Keratinocyte (primary cell): ENCODE data around the gene PARD3B. TPM values are rescaled to one million over a fixed set of nuclear protein-coding genes. Genes with fewer than 3 reads are reported as not detected.

Source experiments
- DNase-seq: peaks from one replicate; pipeline ENCODE4 v3.0.0-alpha.2; 2011; ENCODE audit warnings: low read depth, missing footprints, low spot score
- FAIRE-seq: peaks from 2 replicates; lab custom pipeline; 2011; peaks lifted over from hg19 to GRCh38; lab: Jason Lieb, UNC
- H2AFZ ChIP-seq: 2 replicates; pipeline ENCODE4 v1.6.0; 2012; ENCODE audit warnings: low read length, control low read depth, inconsistent platforms; ENCODE audit not compliant: control insufficient read depth
- H3K27ac ChIP-seq: 2 replicates; pipeline ENCODE4 v1.5.1; 2011; ENCODE audit warnings: low read length; ENCODE audit not compliant: control insufficient read depth, insufficient read depth
- H3K27me3 ChIP-seq: 3 replicates; pipeline ENCODE4 v1.6.0; 2011; ENCODE audit warnings: low read length; ENCODE audit not compliant: control insufficient read depth, insufficient read depth; ENCODE audit errors: extremely low read depth
- H3K36me3 ChIP-seq, 2 experiments: 2 replicates in 1 of 2; 3 replicates in 1 of 2; pipeline ENCODE4 v1.5.1; 2011; ENCODE audit warnings: low read length in 2 of 2, mild to moderate bottlenecking in 1 of 2; ENCODE audit not compliant: control insufficient read depth in 2 of 2, insufficient read depth in 2 of 2; ENCODE audit errors: extremely low read depth in 1 of 2
- H3K4me1 ChIP-seq: 3 replicates; pipeline ENCODE4 v1.5.1; 2011; ENCODE audit warnings: low read length; ENCODE audit not compliant: control insufficient read depth, insufficient read depth; ENCODE audit errors: extremely low read depth
- H3K4me2 ChIP-seq: 3 replicates; pipeline ENCODE4 v1.6.0; 2011; ENCODE audit warnings: low read depth, low read length; ENCODE audit not compliant: control insufficient read depth, insufficient read depth; ENCODE audit errors: extremely low read depth
- H3K4me3 ChIP-seq, 3 experiments: fragments of 200-600 bp in 1 of 3; sonication (generic) in 1 of 3; 2 replicates in 2 of 3; 3 replicates in 1 of 3; pipeline ENCODE4 v1.5.1; 2011 to 2016; ENCODE audit warnings: low read length in 3 of 3, mild to moderate bottlenecking in 3 of 3, control low read depth in 2 of 3, inconsistent platforms in 1 of 3, low read depth in 1 of 3, mixed read lengths in 1 of 3, mixed run types in 1 of 3, moderate library complexity in 1 of 3; ENCODE audit not compliant: control insufficient read depth in 2 of 3, insufficient read depth in 2 of 3; ENCODE audit errors: extremely low read depth in 1 of 3
- H3K79me2 ChIP-seq: 2 replicates; pipeline ENCODE4 v1.6.0; 2012; ENCODE audit warnings: low read length; ENCODE audit not compliant: control insufficient read depth, insufficient read depth
- H3K9ac ChIP-seq: 3 replicates; pipeline ENCODE4 v1.6.0; 2011; ENCODE audit warnings: low read length; ENCODE audit not compliant: control insufficient read depth, insufficient read depth; ENCODE audit errors: extremely low read depth
- H3K9me1 ChIP-seq: 3 replicates; pipeline ENCODE4 v1.6.0; 2011; ENCODE audit warnings: low read length; ENCODE audit not compliant: control insufficient read depth, insufficient read depth; ENCODE audit errors: extremely low read depth
- H3K9me3 ChIP-seq: 2 replicates; pipeline ENCODE4 v1.5.1; 2012; ENCODE audit warnings: low read depth, low read length; ENCODE audit not compliant: control insufficient read depth
- H4K20me1 ChIP-seq: 3 replicates; pipeline ENCODE4 v1.6.0; 2011; ENCODE audit warnings: low read length; ENCODE audit not compliant: control insufficient read depth, insufficient read depth; ENCODE audit errors: extremely low read depth
- EZH2 ChIP-seq: IDR thresholded peaks from one replicate; pipeline ENCODE4 v1.6.1; 2012; ENCODE audit warnings: inconsistent platforms, mild to moderate bottlenecking, low read length, moderate library complexity
- dilution Hi-C: fragments of 300-500 bp; cut with MboI; formaldehyde crosslinking; loops from one replicate; pipeline ENCODE4 v1.7.0; 2020; ENCODE audit warnings: low sequenced_read_pairs; ENCODE audit not compliant: extremely low pct_ligation_motif_present
- polyA plus RNA-seq, 5 experiments: library from polyadenylated mRNA; depleted of rRNA in 3 of 5; stranded (reverse) in 3 of 5; stranded (forward) in 1 of 5; unstranded in 1 of 5; fragments of >200 nt; gene quantifications; 1 replicate in 1 of 5; 2 replicates in 3 of 5; 3 replicates in 1 of 5; pipeline versions ENCODE4 v1.2.1 to v1.2.3, GENCODE V29; 2011 to 2012; ENCODE audit warnings: missing spikeins in 2 of 5, low read depth in 1 of 5, low replicate concordance in 1 of 5
- TF ChIP-seq, protein P1 (sequence below), 3 experiments: IDR thresholded peaks in 1 of 3; conservative IDR thresholded peaks in 1 of 3; optimal IDR thresholded peaks in 1 of 3; 2 replicates in 2 of 3; 3 replicates in 1 of 3; pipeline versions ENCODE3 to v1.5.1; 2011; ENCODE audit warnings: low read length in 3 of 3, mild to moderate bottlenecking in 3 of 3, moderate library complexity in 2 of 3, control low read depth in 1 of 3, inconsistent platforms in 1 of 3; ENCODE audit not compliant: insufficient read depth in 2 of 3; ENCODE audit errors: extremely low read depth in 1 of 3

The PARD3B gene
- polyA plus RNA-seq, 1 donor (not counting 4 experiments of a cell fraction or from before 2014, with no cell fraction given), result 1.2 TPM

DNA sequence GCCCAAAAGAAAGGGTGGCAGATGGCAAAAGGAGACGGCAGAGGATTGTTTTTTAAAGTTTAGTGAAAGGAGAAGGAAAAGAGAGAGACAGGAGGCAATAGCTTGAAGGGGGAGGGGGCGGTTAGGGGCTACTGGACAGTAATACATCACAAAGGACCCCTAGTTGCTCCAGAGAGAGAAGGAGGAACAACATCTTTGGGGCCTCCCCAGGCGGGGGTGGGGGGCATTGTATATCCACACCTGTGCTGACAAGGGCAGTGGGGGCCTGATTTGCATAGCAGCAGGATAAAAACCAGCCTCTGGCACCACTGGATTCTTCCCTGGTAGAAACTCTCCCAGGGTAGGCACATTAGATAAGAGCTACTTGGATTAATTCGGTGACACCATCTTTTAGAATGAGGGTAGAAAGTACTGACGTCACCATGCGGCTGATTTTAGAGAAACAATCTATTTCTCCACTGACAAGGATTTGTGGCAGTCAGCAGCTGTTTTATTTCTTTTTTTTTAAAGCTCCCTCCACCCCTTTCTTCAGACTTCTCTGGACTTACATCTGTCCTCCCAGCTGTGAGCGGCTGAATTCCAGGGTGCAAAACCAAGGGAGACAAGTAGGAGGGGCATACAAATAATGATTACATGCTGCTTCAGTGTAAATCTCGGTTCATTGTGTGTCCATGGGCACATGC lies 937.3 kb downstream of the PARD3B start:
- no peak overlapping the region for H3K4me3 ChIP-seq
- H2AFZ ChIP-seq, result no peak overlapping the region
- dilution Hi-C loops, result no loop called here
- H3K36me3 ChIP-seq, result no peaks in the 10 kb centered on the region
- H3K27me3 ChIP-seq, result no peaks in the 10 kb centered on the region
- H3K9me1 ChIP-seq, result no peaks in the 10 kb centered on the region
- no peak overlapping the region for H3K27ac ChIP-seq
- no peaks in the 10 kb centered on the region for H3K4me1 ChIP-seq
- no peak overlapping the region for H3K4me2 ChIP-seq
- no peaks in the 10 kb centered on the region for H3K79me2 ChIP-seq
- H3K9me3 ChIP-seq, result no peaks in the 10 kb centered on the region
- H3K9ac ChIP-seq, result no peak overlapping the region
- DNase-seq (no peak), FAIRE-seq (no peak)
- TF ChIP-seq, protein P1, sequence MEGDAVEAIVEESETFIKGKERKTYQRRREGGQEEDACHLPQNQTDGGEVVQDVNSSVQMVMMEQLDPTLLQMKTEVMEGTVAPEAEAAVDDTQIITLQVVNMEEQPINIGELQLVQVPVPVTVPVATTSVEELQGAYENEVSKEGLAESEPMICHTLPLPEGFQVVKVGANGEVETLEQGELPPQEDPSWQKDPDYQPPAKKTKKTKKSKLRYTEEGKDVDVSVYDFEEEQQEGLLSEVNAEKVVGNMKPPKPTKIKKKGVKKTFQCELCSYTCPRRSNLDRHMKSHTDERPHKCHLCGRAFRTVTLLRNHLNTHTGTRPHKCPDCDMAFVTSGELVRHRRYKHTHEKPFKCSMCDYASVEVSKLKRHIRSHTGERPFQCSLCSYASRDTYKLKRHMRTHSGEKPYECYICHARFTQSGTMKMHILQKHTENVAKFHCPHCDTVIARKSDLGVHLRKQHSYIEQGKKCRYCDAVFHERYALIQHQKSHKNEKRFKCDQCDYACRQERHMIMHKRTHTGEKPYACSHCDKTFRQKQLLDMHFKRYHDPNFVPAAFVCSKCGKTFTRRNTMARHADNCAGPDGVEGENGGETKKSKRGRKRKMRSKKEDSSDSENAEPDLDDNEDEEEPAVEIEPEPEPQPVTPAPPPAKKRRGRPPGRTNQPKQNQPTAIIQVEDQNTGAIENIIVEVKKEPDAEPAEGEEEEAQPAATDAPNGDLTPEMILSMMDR (optimal IDR thresholded peaks at IDR 0.05 in 1 of 3, IDR thresholded peaks at IDR 0.05 in 1 of 3, conservative IDR thresholded peaks at IDR 0.05 in 1 of 3; ENCODE audit: extremely low read depth in 1 of 3, insufficient read depth in 2 of 3, low read length in 3 of 3), result no peak
- TF ChIP-seq EZH2, result no peak
- H4K20me1 ChIP-seq, result no peaks in the 10 kb centered on the region

DNA sequence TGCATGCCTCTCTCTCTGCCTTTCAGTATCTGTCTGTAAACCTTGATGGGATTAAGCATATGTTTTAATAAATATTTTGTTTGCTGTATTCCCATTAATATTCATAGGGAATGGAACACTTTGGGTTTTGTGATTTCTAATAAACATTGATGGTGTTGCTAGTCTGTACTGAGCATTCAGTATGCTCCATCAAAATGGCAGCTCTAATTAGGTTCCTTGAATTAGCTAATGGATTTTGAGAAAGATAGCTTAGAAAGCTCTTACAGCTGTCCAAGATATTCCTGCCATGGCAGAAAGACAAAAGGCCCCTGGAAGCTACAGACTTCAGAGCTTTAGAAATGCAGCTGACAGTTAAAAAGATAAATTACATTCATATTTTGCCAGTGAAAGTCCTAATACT lies 937.8 kb downstream of the PARD3B start:
- Histone ChIP-seq H3K4me2 (no peak overlapping the region), H3K79me2 (no peaks in the 10 kb centered on the region), H3K27me3 (no peaks in the 10 kb centered on the region), H3K36me3 (no peaks in the 10 kb centered on the region), H3K4me1 (no peaks in the 10 kb centered on the region), H3K9me1 (no peaks in the 10 kb centered on the region), H3K27ac (no peak overlapping the region), H3K9ac (no peak overlapping the region), H4K20me1 (no peaks in the 10 kb centered on the region), H3K4me3 (no peak overlapping the region), H2AFZ (no peak overlapping the region), H3K9me3 (no peaks in the 10 kb centered on the region)
- dilution Hi-C loops, result no loop called here
- DNase-seq (no peak), FAIRE-seq (no peak)
- TF ChIP-seq, protein P1 (optimal IDR thresholded peaks at IDR 0.05 in 1 of 3, IDR thresholded peaks at IDR 0.05 in 1 of 3, conservative IDR thresholded peaks at IDR 0.05 in 1 of 3; ENCODE audit: extremely low read depth in 1 of 3, insufficient read depth in 2 of 3, low read length in 3 of 3), result no peak
- TF ChIP-seq EZH2, result no peak
